ENCODE results near the gene KRTAP4-8. TPM values are rescaled to one million over a fixed set of nuclear protein-coding genes. Genes with fewer than 3 reads are reported as not detected.
"Not testable (repeated sequence)": the region's sequence is repeated elsewhere in the genome, so short reads cannot be mapped to it uniquely, and the experiment has no call there.

Gene KRTAP4-8
- total RNA-seq, result not detected

DNA sequence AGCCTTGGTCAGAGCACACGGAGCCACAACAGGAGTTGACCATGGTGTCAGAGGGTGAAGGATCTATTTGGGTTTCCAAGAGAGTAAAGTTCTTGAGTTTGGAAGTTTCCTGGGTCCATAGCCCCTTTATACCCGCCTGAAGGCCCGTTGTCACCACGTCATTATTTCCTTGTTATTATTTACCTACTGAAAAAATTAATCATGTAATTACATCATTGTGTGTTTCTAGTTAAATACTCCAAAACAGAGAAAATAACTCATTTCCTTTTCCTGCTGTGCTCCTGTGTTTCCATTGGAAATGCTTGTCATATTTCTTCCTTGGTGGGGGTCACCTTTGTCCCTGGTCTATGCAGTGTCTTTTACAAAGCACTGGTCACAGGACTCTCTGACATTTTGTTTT, at the start of gene KRTAP4-8:
Gene KRTAP4-8, minus strand, starts transcription at position 101 of the 400 bp plus-strand sequence. Its CDS starts 58 bp downstream, at position 43.
- H3K27me3 Mint-ChIP-seq, result peaks cover 15% of the 10 kb centered on the region
- ATAC-seq (replicated peaks), result no peak
- no peak within 1 kb of the TSS for H3K4me3 Mint-ChIP-seq
- no peaks in the 10 kb centered on the region for H3K9me3 Mint-ChIP-seq
- H3K4me1 Mint-ChIP-seq, result no peaks in the 10 kb centered on the region
- no peak within 1 kb of the TSS for H3K27ac Mint-ChIP-seq
- H3K36me3 Mint-ChIP-seq (ENCODE audit: low read depth), result no peaks in the 10 kb centered on the region

GRCh38 chr17:41145261-41145660, 47.3 kb upstream of the KRTAP4-8 start:
- no peak overlapping the region for H3K27ac Mint-ChIP-seq
- no peaks in the 10 kb centered on the region for H3K36me3 Mint-ChIP-seq (ENCODE audit: low read depth)
- no peaks in the 10 kb centered on the region for H3K27me3 Mint-ChIP-seq
- no peak for ATAC-seq (replicated peaks)
- no peaks in the 10 kb centered on the region for H3K4me1 Mint-ChIP-seq
- H3K9me3 Mint-ChIP-seq, result peaks cover 18% of the 10 kb centered on the region
- H3K4me3 Mint-ChIP-seq, result no peak overlapping the region

GRCh38 chr17:41144846-41145245, 46.9 kb upstream of the KRTAP4-8 start:
- no peak overlapping the region for H3K4me3 Mint-ChIP-seq
- H3K27me3 Mint-ChIP-seq, result no peaks in the 10 kb centered on the region
- ATAC-seq (replicated peaks), result no peak
- H3K36me3 Mint-ChIP-seq (ENCODE audit: low read depth), result no peaks in the 10 kb centered on the region
- H3K27ac Mint-ChIP-seq, result no peak overlapping the region
- H3K4me1 Mint-ChIP-seq, result no peaks in the 10 kb centered on the region
- H3K9me3 Mint-ChIP-seq, result peaks cover 18% of the 10 kb centered on the region

- H3K4me3 Mint-ChIP-seq, result no peak overlapping the region
- H3K27ac Mint-ChIP-seq, result no peak overlapping the region
- H3K27me3 Mint-ChIP-seq, result no peaks in the 10 kb centered on the region
- H3K36me3 Mint-ChIP-seq (ENCODE audit: low read depth), result no peaks in the 10 kb centered on the region
- no peaks in the 10 kb centered on the region for H3K4me1 Mint-ChIP-seq
- peaks cover 23% of the 10 kb centered on the region for H3K9me3 Mint-ChIP-seq
- ATAC-seq (replicated peaks), result no peak
Measured at GRCh38 chr17:41141361-41141760, 43.4 kb upstream of the KRTAP4-8 start.

- ATAC-seq (replicated peaks), result peak; percentile 19
- Mint-ChIP-seq H3K27me3 (no peaks in the 10 kb centered on the region), H3K9me3 (peaks cover 23% of the 10 kb centered on the region), H3K27ac (no peak within 1 kb of the TSS), H3K4me1 (no peaks in the 10 kb centered on the region), H3K36me3 (ENCODE audit: low read depth) (no peaks in the 10 kb centered on the region), H3K4me3 (no peak within 1 kb of the TSS)
Measured at GRCh38 chr17:41140360-41141131, 42.6 kb upstream of the KRTAP4-8 start, which contains the start of gene KRTAP4-6. TSS of gene KRTAP4-6 (minus strand) at chr17:41140544. CDS start at chr17:41140487, 57 bp downstream.

DNA sequence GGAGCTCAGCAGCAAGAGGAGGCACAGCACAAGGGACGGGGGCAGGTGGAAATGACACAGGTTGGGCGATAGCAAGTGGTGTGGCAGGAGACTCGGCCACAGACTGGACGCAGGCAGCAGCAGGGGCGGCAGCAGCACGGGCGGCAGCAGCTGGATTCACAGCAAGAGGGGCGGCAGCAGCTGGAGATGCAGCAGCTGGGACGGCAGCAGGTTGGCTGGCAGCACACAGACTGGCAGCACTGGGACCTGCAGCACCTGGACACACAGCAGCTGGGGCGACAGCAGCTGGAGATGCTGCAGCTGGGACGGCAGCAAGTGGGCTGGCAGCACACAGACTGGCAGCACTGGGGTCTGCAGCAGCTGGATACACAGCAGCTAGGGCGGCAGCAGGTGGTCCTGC, 41.9 kb upstream of the KRTAP4-8 start:
- H3K36me3 Mint-ChIP-seq (ENCODE audit: low read depth); H3K4me3 Mint-ChIP-seq; ATAC-seq (replicated peaks); H3K27me3 Mint-ChIP-seq; H3K27ac Mint-ChIP-seq; H3K4me1 Mint-ChIP-seq: not testable (repeated sequence)
- H3K9me3 Mint-ChIP-seq, result peaks cover 23% of the 10 kb centered on the region

- ATAC-seq (replicated peaks), result no peak
- Mint-ChIP-seq H3K4me1 (peaks cover 5% of the 10 kb centered on the region), H3K27me3 (no peaks in the 10 kb centered on the region), H3K27ac (peak overlapping the region; percentile 60), H3K9me3 (no peaks in the 10 kb centered on the region), H3K4me3 (no peak overlapping the region), H3K36me3 (ENCODE audit: low read depth) (no peaks in the 10 kb centered on the region)
Measured at GRCh38 chr17:41133880-41134735, 36.2 kb upstream of the KRTAP4-8 start.

- peak; percentile 66 for ATAC-seq (replicated peaks)
- Mint-ChIP-seq H3K36me3 (ENCODE audit: low read depth) (no peaks in the 10 kb centered on the region), H3K9me3 (no peaks in the 10 kb centered on the region), H3K27me3 (no peaks in the 10 kb centered on the region), H3K27ac (no peak overlapping the region), H3K4me1 (peaks cover 5% of the 10 kb centered on the region), H3K4me3 (no peak overlapping the region)
Measured at GRCh38 chr17:41131979-41132378, 34.0 kb upstream of the KRTAP4-8 start.

DNA sequence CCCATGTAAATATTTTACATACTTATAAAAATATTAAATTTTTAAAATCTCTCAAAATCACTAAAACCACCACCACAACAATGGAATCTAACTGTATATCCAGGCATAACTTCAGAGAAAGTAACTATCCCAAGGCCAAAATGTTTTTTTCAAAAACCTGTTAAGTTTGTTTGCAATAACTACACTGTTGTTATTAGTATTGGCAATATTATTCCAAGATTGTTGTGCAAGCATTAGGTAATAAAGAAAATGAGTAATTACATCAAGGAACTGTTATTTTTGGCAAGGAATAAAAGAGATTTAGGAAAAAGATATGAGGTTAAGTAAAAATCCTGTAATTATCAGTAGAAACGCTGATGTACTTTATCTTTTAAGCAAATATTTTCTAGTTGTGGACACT, 29.4 kb upstream of the KRTAP4-8 start:
- H3K36me3 Mint-ChIP-seq (ENCODE audit: low read depth), result no peaks in the 10 kb centered on the region
- H3K27ac Mint-ChIP-seq, result no peak overlapping the region
- no peak for ATAC-seq (replicated peaks)
- H3K4me1 Mint-ChIP-seq, result peaks cover 22% of the 10 kb centered on the region
- no peak overlapping the region for H3K4me3 Mint-ChIP-seq
- H3K27me3 Mint-ChIP-seq, result no peaks in the 10 kb centered on the region
- H3K9me3 Mint-ChIP-seq, result peaks cover under 1% of the 10 kb centered on the region

GRCh38 chr17:41126412-41126811, 28.5 kb upstream of the KRTAP4-8 start:
- peaks cover 3% of the 10 kb centered on the region for H3K9me3 Mint-ChIP-seq
- no peak for ATAC-seq (replicated peaks)
- no peaks in the 10 kb centered on the region for H3K36me3 Mint-ChIP-seq (ENCODE audit: low read depth)
- no peak overlapping the region for H3K27ac Mint-ChIP-seq
- H3K27me3 Mint-ChIP-seq, result no peaks in the 10 kb centered on the region
- H3K4me1 Mint-ChIP-seq, result peaks cover 17% of the 10 kb centered on the region
- no peak overlapping the region for H3K4me3 Mint-ChIP-seq

DNA sequence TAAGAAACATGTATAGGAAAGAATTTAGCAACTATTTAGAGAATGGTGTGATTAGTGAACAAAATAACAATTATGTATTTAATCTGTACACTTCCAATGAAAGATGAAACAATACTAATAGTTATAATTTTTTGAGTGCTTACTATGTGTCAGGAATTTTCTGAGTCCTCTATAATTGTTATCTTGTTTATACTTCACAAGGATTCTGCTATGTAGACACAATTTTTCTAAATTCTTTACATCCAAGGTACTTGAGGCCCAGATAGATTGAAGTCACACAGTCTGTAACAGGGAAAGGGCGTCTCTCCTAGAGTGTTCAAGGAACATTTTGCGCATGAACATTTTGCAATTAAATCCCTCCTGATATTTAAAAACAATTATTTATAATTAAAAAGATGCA, 27.1 kb upstream of the KRTAP4-8 start:
- H3K9me3 Mint-ChIP-seq, result peaks cover 3% of the 10 kb centered on the region
- H3K4me1 Mint-ChIP-seq, result peaks cover 24% of the 10 kb centered on the region
- H3K27me3 Mint-ChIP-seq, result no peaks in the 10 kb centered on the region
- ATAC-seq (replicated peaks), result no peak
- no peak overlapping the region for H3K4me3 Mint-ChIP-seq
- no peaks in the 10 kb centered on the region for H3K36me3 Mint-ChIP-seq (ENCODE audit: low read depth)
- H3K27ac Mint-ChIP-seq, result no peak overlapping the region

GRCh38 chr17:41123991-41124371, 26.0 kb upstream of the KRTAP4-8 start, which contains the start of gene KRTAP4-12:
TSS of gene KRTAP4-12 (minus strand) at chr17:41124182. CDS start at chr17:41124122, 60 bp downstream.
- ATAC-seq (replicated peaks), result peak; percentile 54
- H3K9me3 Mint-ChIP-seq; H3K27me3 Mint-ChIP-seq; H3K36me3 Mint-ChIP-seq (ENCODE audit: low read depth): not testable (repeated sequence)
- H3K27ac Mint-ChIP-seq, result peak within 1 kb of the TSS; percentile 21
- peaks cover 28% of the 10 kb centered on the region for H3K4me1 Mint-ChIP-seq
- peak within 1 kb of the TSS; percentile 27 for H3K4me3 Mint-ChIP-seq

GRCh38 chr17:41123292-41123990, 25.5 kb upstream of the KRTAP4-8 start:
- ATAC-seq (replicated peaks); H3K27me3 Mint-ChIP-seq; H3K9me3 Mint-ChIP-seq; H3K36me3 Mint-ChIP-seq (ENCODE audit: low read depth): not testable (repeated sequence)
- peak overlapping the region; percentile 3 for H3K27ac Mint-ChIP-seq
- H3K4me3 Mint-ChIP-seq, result peak overlapping the region; percentile 27
- H3K4me1 Mint-ChIP-seq, result peaks cover 28% of the 10 kb centered on the region

DNA sequence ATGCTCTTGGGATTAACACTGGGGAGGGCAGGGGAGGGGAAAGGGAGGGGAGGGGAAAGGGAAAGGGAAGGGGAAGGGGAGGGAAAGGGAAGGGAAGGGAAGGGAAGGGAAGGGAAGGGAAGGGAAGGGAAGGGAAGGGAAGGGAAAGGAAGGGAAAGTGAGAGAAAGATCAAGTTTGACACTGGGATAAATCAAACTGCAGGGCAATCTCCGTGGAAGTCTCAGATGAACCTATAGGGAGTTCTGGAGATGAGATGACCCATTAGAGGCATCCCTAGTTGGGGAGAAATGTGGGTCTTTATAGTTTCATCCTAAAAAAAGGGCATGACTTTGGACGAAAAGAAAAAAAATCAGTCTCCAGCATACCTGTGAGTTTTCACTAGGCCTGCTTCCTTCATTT, 23.8 kb upstream of the KRTAP4-8 start:
- Mint-ChIP-seq H3K27ac (no peak overlapping the region), H3K36me3 (ENCODE audit: low read depth) (no peaks in the 10 kb centered on the region), H3K4me1 (peaks cover 28% of the 10 kb centered on the region), H3K9me3 (peaks cover 3% of the 10 kb centered on the region), H3K4me3 (no peak overlapping the region), H3K27me3 (peaks cover 5% of the 10 kb centered on the region)
- no peak for ATAC-seq (replicated peaks)
